Astrocyte (in vitro differentiated cells and primary cell): ENCODE data around the gene GALNT2. TPM values are rescaled to one million over a fixed set of nuclear protein-coding genes. Genes with fewer than 3 reads are reported as not detected.

ENCODE experiments used
- DNase-seq: peaks from one replicate; pipeline ENCODE4 v3.0.0-alpha.2; 2010; ENCODE audit warnings: low read depth
- FAIRE-seq: peaks from 2 replicates; lab custom pipeline; 2011; peaks lifted over from hg19 to GRCh38; lab: Jason Lieb, UNC
- H2AFZ ChIP-seq: 2 replicates; pipeline ENCODE4 v1.6.0; 2012; ENCODE audit warnings: low read depth, low read length, inconsistent platforms
- H3K27ac ChIP-seq: 2 replicates; pipeline ENCODE4 v1.5.1; 2011; ENCODE audit warnings: low read depth, low read length, inconsistent platforms
- H3K27me3 ChIP-seq: 2 replicates; pipeline ENCODE4 v1.6.0; 2011; ENCODE audit warnings: low read length, inconsistent platforms; ENCODE audit not compliant: insufficient read depth
- H3K36me3 ChIP-seq: 2 replicates; pipeline ENCODE4 v1.5.1; 2011; ENCODE audit warnings: low read length, inconsistent platforms; ENCODE audit not compliant: insufficient read depth
- H3K4me1 ChIP-seq: 2 replicates; pipeline ENCODE4 v1.5.1; 2011; ENCODE audit warnings: low read length, inconsistent platforms; ENCODE audit not compliant: insufficient read depth
- H3K4me2 ChIP-seq: 2 replicates; pipeline ENCODE4 v1.6.0; 2012; ENCODE audit warnings: low read length, inconsistent platforms
- H3K4me3 ChIP-seq: 2 replicates; pipeline ENCODE4 v1.5.1; 2011; ENCODE audit warnings: low read depth, mild to moderate bottlenecking, low read length, inconsistent platforms; ENCODE audit not compliant: insufficient read depth
- H3K79me2 ChIP-seq: 2 replicates; pipeline ENCODE4 v1.6.0; 2012; ENCODE audit warnings: mild to moderate bottlenecking, low read length, inconsistent platforms; ENCODE audit not compliant: insufficient read depth
- H3K9ac ChIP-seq: 2 replicates; pipeline ENCODE4 v1.6.0; 2012; ENCODE audit warnings: mild to moderate bottlenecking, low read length, inconsistent platforms
- H3K9me3 ChIP-seq: 2 replicates; pipeline ENCODE4 v1.5.1; 2012; ENCODE audit warnings: low read depth, mild to moderate bottlenecking, low read length, inconsistent platforms; ENCODE audit not compliant: insufficient read depth
- H4K20me1 ChIP-seq: 2 replicates; pipeline ENCODE4 v1.6.0; 2012; ENCODE audit warnings: low read length, inconsistent platforms; ENCODE audit not compliant: insufficient read depth
- H3K27ac Mint-ChIP-seq: one replicate; pipeline ENCODE4 v1.8.0; 2021; ENCODE audit warnings: mild to moderate bottlenecking, mixed read lengths; ENCODE audit not compliant: unreplicated experiment
- H3K27me3 Mint-ChIP-seq: one replicate; pipeline ENCODE4 v1.8.0; 2021; ENCODE audit warnings: low read depth, mixed read lengths; ENCODE audit not compliant: unreplicated experiment
- H3K36me3 Mint-ChIP-seq: one replicate; pipeline ENCODE4 v1.8.0; 2021; ENCODE audit warnings: low read depth, mixed read lengths; ENCODE audit not compliant: unreplicated experiment
- H3K4me1 Mint-ChIP-seq: one replicate; pipeline ENCODE4 v1.8.0; 2021; ENCODE audit warnings: low read depth, mixed read lengths; ENCODE audit not compliant: unreplicated experiment
- H3K4me3 Mint-ChIP-seq: one replicate; pipeline ENCODE4 v1.8.0; 2021; ENCODE audit warnings: mild to moderate bottlenecking, moderate library complexity, mixed read lengths; ENCODE audit not compliant: unreplicated experiment
- H3K9me3 Mint-ChIP-seq: one replicate; pipeline ENCODE4 v1.8.0; 2021; ENCODE audit warnings: mild to moderate bottlenecking, mixed read lengths; ENCODE audit not compliant: unreplicated experiment
- CTCF ChIP-seq: IDR thresholded peaks from 2 replicates; pipeline ENCODE4 v1.5.1; 2011; ENCODE audit warnings: low read depth, mild to moderate bottlenecking, inconsistent platforms, low read length, moderate library complexity; ENCODE audit not compliant: insufficient read depth
- EZH2 ChIP-seq: IDR thresholded peaks from 2 replicates; pipeline ENCODE4 v1.6.1; 2012; ENCODE audit warnings: mild to moderate bottlenecking, low read length, inconsistent platforms; ENCODE audit not compliant: insufficient read depth
- total RNA-seq: library from RNA; stranded (reverse); gene quantifications from 2 replicates; pipeline ENCODE4 v1.2.1, GENCODE V29; 2021

GALNT2 gene
- total RNA-seq, 1 donor from 2014 or later, result 507 TPM

GRCh38 chr1:230256896-230257295 lies 189.9 kb downstream of the GALNT2 start:
- H4K20me1 ChIP-seq, result peaks cover 20% of the 10 kb centered on the region
- no peak overlapping the region for H3K9ac ChIP-seq
- H3K36me3 Mint-ChIP-seq, result peaks cover 34% of the 10 kb centered on the region
- H3K9me3 ChIP-seq, result no peaks in the 10 kb centered on the region
- H3K36me3 ChIP-seq, result peaks cover 8% of the 10 kb centered on the region
- no peak overlapping the region for H3K27ac Mint-ChIP-seq
- no peak overlapping the region for H3K4me3 ChIP-seq
- no peaks in the 10 kb centered on the region for H3K9me3 Mint-ChIP-seq
- H3K4me3 Mint-ChIP-seq, result no peak overlapping the region
- no peaks in the 10 kb centered on the region for H3K27me3 Mint-ChIP-seq
- H3K4me1 ChIP-seq, result no peaks in the 10 kb centered on the region
- H3K27me3 ChIP-seq, result no peaks in the 10 kb centered on the region
- H3K4me2 ChIP-seq, result no peak overlapping the region
- no peaks in the 10 kb centered on the region for H3K4me1 Mint-ChIP-seq
- FAIRE-seq (no peak), DNase-seq (no peak)
- no peak overlapping the region for H3K27ac ChIP-seq
- no peak overlapping the region for H2AFZ ChIP-seq
- TF ChIP-seq EZH2 (no peak), CTCF (no peak)
- peaks cover under 1% of the 10 kb centered on the region for H3K79me2 ChIP-seq

- no peaks in the 10 kb centered on the region for H3K27me3 ChIP-seq
- no peaks in the 10 kb centered on the region for H3K4me1 ChIP-seq
- peaks cover 30% of the 10 kb centered on the region for H3K36me3 Mint-ChIP-seq
Observed at GRCh38 chr1:230259621-230260020, 192.6 kb downstream of the GALNT2 start.

More at GRCh38 chr1:230259621-230260020, 192.6 kb downstream of the GALNT2 start:
- DNase-seq (no peak), FAIRE-seq (no peak)
- Mint-ChIP-seq H3K27me3 (no peaks in the 10 kb centered on the region), H3K27ac (no peak overlapping the region), H3K9me3 (no peaks in the 10 kb centered on the region), H3K4me1 (no peaks in the 10 kb centered on the region), H3K4me3 (no peak overlapping the region)
- Histone ChIP-seq H3K27ac (no peak overlapping the region), H3K36me3 (peaks cover 15% of the 10 kb centered on the region), H3K9me3 (no peaks in the 10 kb centered on the region), H3K4me3 (no peak overlapping the region), H3K79me2 (no peaks in the 10 kb centered on the region), H3K9ac (no peak overlapping the region), H4K20me1 (peaks cover 11% of the 10 kb centered on the region), H2AFZ (no peak overlapping the region), H3K4me2 (no peak overlapping the region)
- no peak for TF ChIP-seq CTCF
- TF ChIP-seq EZH2, result no peak
